ENCODE measurements around the gene MYO9B. TPM values are rescaled to one million over a fixed set of nuclear protein-coding genes. Genes with fewer than 3 reads are reported as not detected.

Gene MYO9B
- total and polyA plus RNA-seq, 2 of the 13 experiments (the other 11 are each of a cell fraction or from before 2014, with no cell fraction given): 18.0 to 18.3 TPM

GRCh38 chr19:17138937-17139598, 63.5 kb downstream of the MYO9B start (continued):
- TF ChIP-seq NCOR1 (IDR thresholded peaks at IDR 0.05; ENCODE audit: borderline replicate concordance, low read length) (no peak), ZNF225 (CRISPR knock-in tag; IDR thresholded peaks at IDR 0.05) (no peak), HNRNPUL1 (IDR thresholded peaks at IDR 0.05; ENCODE audit: low read depth, low read length) (no peak), SAP130 (CRISPR knock-in tag; IDR thresholded peaks at IDR 0.05; ENCODE audit: low read depth) (peak; percentile 14; the same call in 1 of the 2 replicates), MED1 (CRISPR knock-in tag; IDR thresholded peaks at IDR 0.05) (peak; percentile 35; the same call in 1 of the 2 replicates), HOXA3 (CRISPR knock-in tag; IDR thresholded peaks at IDR 0.05) (0 out of 2 replicates have a peak, but pooled peaks have one; percentile 20), ZBTB33 (CRISPR knock-in tag; IDR thresholded peaks at IDR 0.05) (0 out of 2 replicates have a peak, but pooled peaks have one; percentile 31), ZBTB21 (CRISPR knock-in tag; IDR thresholded peaks at IDR 0.05) (no peak), NR2F6 (IDR thresholded peaks at IDR 0.05) (no peak), NR2F6 (CRISPR knock-in tag; IDR thresholded peaks at IDR 0.05) (peak; percentile 48; the same call in 1 of the 2 replicates), RXRB (CRISPR knock-in tag; IDR thresholded peaks at IDR 0.05; ENCODE audit: borderline replicate concordance) (peak; percentile 66; the same call in 1 of the 2 replicates), KLF6 (CRISPR knock-in tag; IDR thresholded peaks at IDR 0.05) (no peak), MAFK (conservative IDR thresholded peaks at IDR 0.05 in 1 of 2, IDR thresholded peaks at IDR 0.05 in 1 of 2; ENCODE audit: low read length in 2 of 2) (no peak), SMC3 (IDR thresholded peaks at IDR 0.05; ENCODE audit: low read length) (no peak), ARID5B (CRISPR knock-in tag; IDR thresholded peaks at IDR 0.05) (peak; percentile 35; the same call in 1 of the 2 replicates), SP5 (CRISPR knock-in tag; IDR thresholded peaks at IDR 0.05; ENCODE audit: borderline replicate concordance, low read depth) (no peak), SALL1 (CRISPR knock-in tag; IDR thresholded peaks at IDR 0.05) (peak; percentile 62), NCOA2 (CRISPR knock-in tag; IDR thresholded peaks at IDR 0.05) (peak; percentile 51; the same call in 1 of the 2 replicates), ZNF597 (CRISPR knock-in tag; IDR thresholded peaks at IDR 0.05) (no peak), CBFB (CRISPR knock-in tag; IDR thresholded peaks at IDR 0.05) (no peak), TCF7 (IDR thresholded peaks at IDR 0.05; ENCODE audit: low read depth) (no peak), CBX1 (IDR thresholded peaks at IDR 0.05; ENCODE audit: low read depth) (no peak), ZNF414 (CRISPR knock-in tag; IDR thresholded peaks at IDR 0.05) (no peak)
- TF ChIP-seq, protein P1, sequence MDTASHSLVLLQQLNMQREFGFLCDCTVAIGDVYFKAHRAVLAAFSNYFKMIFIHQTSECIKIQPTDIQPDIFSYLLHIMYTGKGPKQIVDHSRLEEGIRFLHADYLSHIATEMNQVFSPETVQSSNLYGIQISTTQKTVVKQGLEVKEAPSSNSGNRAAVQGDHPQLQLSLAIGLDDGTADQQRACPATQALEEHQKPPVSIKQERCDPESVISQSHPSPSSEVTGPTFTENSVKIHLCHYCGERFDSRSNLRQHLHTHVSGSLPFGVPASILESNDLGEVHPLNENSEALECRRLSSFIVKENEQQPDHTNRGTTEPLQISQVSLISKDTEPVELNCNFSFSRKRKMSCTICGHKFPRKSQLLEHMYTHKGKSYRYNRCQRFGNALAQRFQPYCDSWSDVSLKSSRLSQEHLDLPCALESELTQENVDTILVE (CRISPR knock-in tag; IDR thresholded peaks at IDR 0.05): no peak
